HepG2 (cell line): ENCODE results near the gene SERPINA3. TPM values are rescaled to one million over a fixed set of nuclear protein-coding genes. Genes with fewer than 3 reads are reported as not detected.

Experiments
- ATRX ChIP-seq: sonication (generic); formaldehyde crosslinking; IDR thresholded peaks from 2 replicates; pipeline ENCODE4 v1.4.0; 2020; ENCODE audit warnings: missing genetic modification reagents, borderline replicate concordance
- BRF2 ChIP-seq: sonication (generic); formaldehyde crosslinking; IDR thresholded peaks from 2 replicates; pipeline ENCODE4 v1.8.1; 2022; ENCODE audit warnings: mild to moderate bottlenecking, missing genetic modification reagents
- CC2D1A ChIP-seq: sonication (generic); formaldehyde crosslinking; IDR thresholded peaks from 2 replicates; pipeline ENCODE4 v1.8.1; 2023; ENCODE audit warnings: mild to moderate bottlenecking, missing genetic modification reagents
- CHD4 ChIP-seq: fragments of 200-600 bp; sonication (generic); IDR thresholded peaks from 2 replicates; pipeline ENCODE4 v1.7.0; 2017; ENCODE audit warnings: mild to moderate bottlenecking, low read length, borderline replicate concordance
- HNRNPUL1 ChIP-seq: fragments of 200-400 bp; formaldehyde crosslinking; IDR thresholded peaks from 2 replicates; pipeline ENCODE4 v1.6.1; 2017; ENCODE audit warnings: low read depth, mild to moderate bottlenecking, low read length, moderate library complexity
- MYNN ChIP-seq: sonication (generic); formaldehyde crosslinking; IDR thresholded peaks from 2 replicates; pipeline ENCODE4 v1.4.0; 2020; ENCODE audit warnings: mild to moderate bottlenecking, low read depth, missing genetic modification reagents
- PAF1 ChIP-seq: IDR thresholded peaks from 2 replicates; pipeline ENCODE4 v1.6.1; 2016; ENCODE audit warnings: missing genetic modification reagents, missing compliant biosample characterization
- POGZ ChIP-seq: sonication (generic); formaldehyde crosslinking; IDR thresholded peaks from 2 replicates; pipeline ENCODE4 v1.4.0; 2020; ENCODE audit warnings: mild to moderate bottlenecking, missing genetic modification reagents
- PRMT3 ChIP-seq: sonication (generic); formaldehyde crosslinking; IDR thresholded peaks from 2 replicates; pipeline ENCODE4 v1.8.1; 2022; ENCODE audit warnings: low read depth, mild to moderate bottlenecking, moderate library complexity, missing genetic modification reagents, borderline replicate concordance
- RBM22 ChIP-seq: fragments of 200-400 bp; formaldehyde crosslinking; optimal IDR thresholded peaks from 2 replicates; pipeline ENCODE3; 2017; ENCODE audit warnings: mild to moderate bottlenecking, low read length, moderate library complexity
- RFXAP ChIP-seq: sonication (generic); formaldehyde crosslinking; IDR thresholded peaks from 2 replicates; pipeline ENCODE4 v1.4.0; 2020; ENCODE audit warnings: missing genetic modification reagents, borderline replicate concordance
- SRF ChIP-seq: IDR thresholded peaks from 2 replicates; pipeline ENCODE4 v1.6.1; 2011; ENCODE audit warnings: mild to moderate bottlenecking, low read depth, low read length, moderate library complexity
- TCF7L2 ChIP-seq: IDR thresholded peaks from 2 replicates; pipeline ENCODE4 v1.6.1; 2011; ENCODE audit warnings: mild to moderate bottlenecking, low read depth, low read length, moderate library complexity
- TEAD2 ChIP-seq: sonication (generic); formaldehyde crosslinking; IDR thresholded peaks from 2 replicates; pipeline ENCODE4 v1.9.0; 2021; ENCODE audit warnings: missing genetic modification reagents
- YY1 ChIP-seq: IDR thresholded peaks from 2 replicates; pipeline ENCODE4 v1.6.1; 2011; ENCODE audit warnings: low read length, low read depth, moderate library complexity, mild to moderate bottlenecking; ENCODE audit not compliant: insufficient read depth, insufficient replicate concordance
- ZFP1 ChIP-seq: IDR thresholded peaks from 2 replicates; pipeline ENCODE4 v1.6.1; 2016
- ZNF207 ChIP-seq: fragments of 450-650 bp; IDR thresholded peaks from 2 replicates; pipeline ENCODE4 v1.6.1; 2016; ENCODE audit warnings: antibody characterized with exemption, borderline replicate concordance
- ZNF232 ChIP-seq: sonication (generic); formaldehyde crosslinking; IDR thresholded peaks from 2 replicates; pipeline ENCODE4 v1.4.0; 2020; ENCODE audit warnings: missing genetic modification reagents, borderline replicate concordance
- ZSCAN20 ChIP-seq: sonication (generic); formaldehyde crosslinking; IDR thresholded peaks from 2 replicates; pipeline ENCODE4 v1.4.0; 2020; ENCODE audit warnings: missing genetic modification reagents, mild to moderate bottlenecking, borderline replicate concordance
- ZSCAN29 ChIP-seq: sonication (generic); formaldehyde crosslinking; conservative IDR thresholded peaks from 2 replicates; pipeline ENCODE4 v1.4.0; 2020; ENCODE audit warnings: mild to moderate bottlenecking, missing genetic modification reagents
- polyA plus RNA-seq, 8 experiments: library from polyadenylated mRNA; depleted of rRNA in 3 of 8; stranded (reverse) in 7 of 8; unstranded in 1 of 8; fragments of >200 nt; fragmentation: Illumina TruSeq in 4 of 8; extraction: Trizol in 4 of 8; gene quantifications; 2 replicates each; pipeline versions ENCODE4 v1.2.1 to v1.2.3, GENCODE V29; 2011 to 2016; ENCODE audit warnings: low read depth in 4 of 8, missing spikeins in 1 of 8, mixed read lengths in 1 of 8; ENCODE audit not compliant: insufficient read depth in 1 of 8
- total RNA-seq, 5 experiments: library from RNA; depleted of rRNA; stranded (reverse); fragments of >200 nt; fragmentation: Illumina TruSeq; extraction: Trizol; gene quantifications; 2 replicates each; pipeline ENCODE4 v1.2.3, GENCODE V29; 2016; ENCODE audit warnings: low read depth in 1 of 5
- TF ChIP-seq, protein P1 (sequence below): sonication (generic); formaldehyde crosslinking; IDR thresholded peaks from 2 replicates; pipeline ENCODE4 v1.4.0; 2020; ENCODE audit warnings: missing genetic modification reagents, mild to moderate bottlenecking, borderline replicate concordance
- TF ChIP-seq, protein P2 (sequence below): sonication (generic); formaldehyde crosslinking; IDR thresholded peaks from 2 replicates; pipeline ENCODE4 v1.5.1; 2020; ENCODE audit warnings: missing genetic modification reagents, mild to moderate bottlenecking, borderline replicate concordance
- TF ChIP-seq, protein P3 (sequence below): sonication (generic); formaldehyde crosslinking; IDR thresholded peaks from 2 replicates; pipeline ENCODE4 v1.8.1; 2023; ENCODE audit warnings: missing genetic modification reagents, inconsistent platforms, borderline replicate concordance

The SERPINA3 gene
- total and polyA plus RNA-seq, 2 of the 13 experiments (the other 11 are each of a cell fraction or from before 2014, with no cell fraction given): 825 to 2,200 TPM

GRCh38 chr14:94598816-94599655 lies 13.2 kb upstream of the SERPINA3 start (continued):
- TF ChIP-seq ZFP1 (no peak; the same call in 1 of the 2 replicates), ZSCAN29 (CRISPR knock-in tag) (0 out of 2 replicates have a peak, but pooled peaks have one; percentile 12), BRF2 (CRISPR knock-in tag) (peak; percentile 82; the same call in 1 of the 2 replicates), SRF (no peak), TCF7L2 (0 out of 2 replicates have a peak, but pooled peaks have one; percentile 28), ATRX (CRISPR knock-in tag) (no peak), YY1 (no peak), ZNF232 (peak; percentile 64; the same call in 1 of the 2 replicates), CHD4 (no peak), RBM22 (no peak), HNRNPUL1 (no peak), ZNF207 (no peak), PAF1 (CRISPR knock-in tag) (no peak), MYNN (0 out of 2 replicates have a peak, but pooled peaks have one; percentile 35), TEAD2 (CRISPR knock-in tag) (no peak), POGZ (CRISPR knock-in tag) (peak; percentile 85), RFXAP (CRISPR knock-in tag) (peak; percentile 69; the same call in 1 of the 2 replicates), ZSCAN20 (CRISPR knock-in tag) (peak; percentile 67; the same call in 1 of the 2 replicates), PRMT3 (peak; percentile 84; the same call in 1 of the 2 replicates), CC2D1A (CRISPR knock-in tag) (no peak)
- TF ChIP-seq, protein P1, sequence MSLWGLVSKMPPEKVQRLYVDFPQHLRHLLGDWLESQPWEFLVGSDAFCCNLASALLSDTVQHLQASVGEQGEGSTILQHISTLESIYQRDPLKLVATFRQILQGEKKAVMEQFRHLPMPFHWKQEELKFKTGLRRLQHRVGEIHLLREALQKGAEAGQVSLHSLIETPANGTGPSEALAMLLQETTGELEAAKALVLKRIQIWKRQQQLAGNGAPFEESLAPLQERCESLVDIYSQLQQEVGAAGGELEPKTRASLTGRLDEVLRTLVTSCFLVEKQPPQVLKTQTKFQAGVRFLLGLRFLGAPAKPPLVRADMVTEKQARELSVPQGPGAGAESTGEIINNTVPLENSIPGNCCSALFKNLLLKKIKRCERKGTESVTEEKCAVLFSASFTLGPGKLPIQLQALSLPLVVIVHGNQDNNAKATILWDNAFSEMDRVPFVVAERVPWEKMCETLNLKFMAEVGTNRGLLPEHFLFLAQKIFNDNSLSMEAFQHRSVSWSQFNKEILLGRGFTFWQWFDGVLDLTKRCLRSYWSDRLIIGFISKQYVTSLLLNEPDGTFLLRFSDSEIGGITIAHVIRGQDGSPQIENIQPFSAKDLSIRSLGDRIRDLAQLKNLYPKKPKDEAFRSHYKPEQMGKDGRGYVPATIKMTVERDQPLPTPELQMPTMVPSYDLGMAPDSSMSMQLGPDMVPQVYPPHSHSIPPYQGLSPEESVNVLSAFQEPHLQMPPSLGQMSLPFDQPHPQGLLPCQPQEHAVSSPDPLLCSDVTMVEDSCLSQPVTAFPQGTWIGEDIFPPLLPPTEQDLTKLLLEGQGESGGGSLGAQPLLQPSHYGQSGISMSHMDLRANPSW (CRISPR knock-in tag): peak; percentile 67; the same call in 1 of the 2 replicates
- TF ChIP-seq, protein P2, sequence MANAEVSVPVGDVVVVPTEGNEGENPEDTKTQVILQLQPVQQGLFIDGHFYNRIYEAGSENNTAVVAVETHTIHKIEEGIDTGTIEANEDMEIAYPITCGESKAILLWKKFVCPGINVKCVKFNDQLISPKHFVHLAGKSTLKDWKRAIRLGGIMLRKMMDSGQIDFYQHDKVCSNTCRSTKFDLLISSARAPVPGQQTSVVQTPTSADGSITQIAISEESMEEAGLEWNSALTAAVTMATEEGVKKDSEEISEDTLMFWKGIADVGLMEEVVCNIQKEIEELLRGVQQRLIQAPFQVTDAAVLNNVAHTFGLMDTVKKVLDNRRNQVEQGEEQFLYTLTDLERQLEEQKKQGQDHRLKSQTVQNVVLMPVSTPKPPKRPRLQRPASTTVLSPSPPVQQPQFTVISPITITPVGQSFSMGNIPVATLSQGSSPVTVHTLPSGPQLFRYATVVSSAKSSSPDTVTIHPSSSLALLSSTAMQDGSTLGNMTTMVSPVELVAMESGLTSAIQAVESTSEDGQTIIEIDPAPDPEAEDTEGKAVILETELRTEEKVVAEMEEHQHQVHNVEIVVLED (CRISPR knock-in tag): peak; percentile 42; the same call in 1 of the 2 replicates
- TF ChIP-seq, protein P3, sequence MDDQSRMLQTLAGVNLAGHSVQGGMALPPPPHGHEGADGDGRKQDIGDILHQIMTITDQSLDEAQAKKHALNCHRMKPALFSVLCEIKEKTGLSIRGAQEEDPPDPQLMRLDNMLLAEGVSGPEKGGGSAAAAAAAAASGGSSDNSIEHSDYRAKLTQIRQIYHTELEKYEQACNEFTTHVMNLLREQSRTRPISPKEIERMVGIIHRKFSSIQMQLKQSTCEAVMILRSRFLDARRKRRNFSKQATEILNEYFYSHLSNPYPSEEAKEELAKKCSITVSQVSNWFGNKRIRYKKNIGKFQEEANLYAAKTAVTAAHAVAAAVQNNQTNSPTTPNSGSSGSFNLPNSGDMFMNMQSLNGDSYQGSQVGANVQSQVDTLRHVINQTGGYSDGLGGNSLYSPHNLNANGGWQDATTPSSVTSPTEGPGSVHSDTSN (CRISPR knock-in tag): no peak
